MM.1S (cell line): Measurements from ENCODE around the gene ZCCHC13.

Experiments used
- DNase-seq: peaks from one replicate; pipeline ENCODE4 v3.0.0-alpha.2; 2015
- H2AFZ ChIP-seq: fragments of 300-600 bp; sonication (generic); 2 replicates; pipeline ENCODE4 v1.6.0; 2016; ENCODE audit warnings: antibody characterized with exemption, low read length
- H3F3A ChIP-seq: fragments of 300-600 bp; sonication (generic); 2 replicates; pipeline ENCODE4 v1.6.1; 2016; ENCODE audit warnings: mild to moderate bottlenecking, antibody characterized with exemption, low read length, moderate library complexity, mixed read lengths; ENCODE audit not compliant: insufficient read depth
- H3K27ac ChIP-seq: fragments of 300-600 bp; sonication (generic); 2 replicates; pipeline ENCODE4 v1.5.1; 2016; ENCODE audit warnings: mild to moderate bottlenecking, low read length
- H3K27me3 ChIP-seq: fragments of 300-600 bp; sonication (generic); replicated peaks from 2 replicates; pipeline ENCODE4 v1.6.0; 2016; ENCODE audit warnings: low read length; ENCODE audit not compliant: insufficient read depth
- H3K36me3 ChIP-seq: fragments of 300-600 bp; sonication (generic); replicated peaks from 2 replicates; pipeline ENCODE4 v1.6.1; 2016; ENCODE audit warnings: mild to moderate bottlenecking, low read length, mixed read lengths; ENCODE audit not compliant: insufficient read depth
- H3K4me1 ChIP-seq: fragments of 300-600 bp; sonication (generic); 2 replicates; pipeline ENCODE4 v1.6.1; 2016; ENCODE audit warnings: low read length, mixed read lengths
- H3K4me2 ChIP-seq: fragments of 300-600 bp; sonication (generic); 2 replicates; pipeline ENCODE4 v1.6.0; 2016; ENCODE audit warnings: low read depth, low read length
- H3K4me3 ChIP-seq: fragments of 300-600 bp; sonication (generic); 2 replicates; pipeline ENCODE4 v1.5.1; 2016; ENCODE audit warnings: low read length, mixed read lengths
- H3K79me2 ChIP-seq: fragments of 300-600 bp; sonication (generic); 2 replicates; pipeline ENCODE4 v1.6.1; 2016; ENCODE audit warnings: mixed run types, low read length, mixed read lengths
- H3K9ac ChIP-seq: fragments of 300-600 bp; sonication (generic); 2 replicates; pipeline ENCODE4 v1.6.1; 2016; ENCODE audit warnings: low read length, mixed read lengths
- H3K9me2 ChIP-seq: fragments of 300-600 bp; sonication (generic); replicated peaks from 2 replicates; pipeline ENCODE4 v1.6.1; 2016; ENCODE audit warnings: mild to moderate bottlenecking, low read length, mixed read lengths; ENCODE audit not compliant: insufficient read depth
- H3K9me3 ChIP-seq: fragments of 300-600 bp; sonication (generic); replicated peaks from 2 replicates; pipeline ENCODE4 v1.6.1; 2016; ENCODE audit warnings: mild to moderate bottlenecking, low read length, mixed read lengths; ENCODE audit not compliant: insufficient read depth
- H4K20me1 ChIP-seq: fragments of 300-600 bp; sonication (generic); 2 replicates; pipeline ENCODE4 v1.6.1; 2016; ENCODE audit warnings: mild to moderate bottlenecking, low read length, moderate library complexity, mixed read lengths; ENCODE audit not compliant: insufficient read depth
- CTCF ChIP-seq: fragments of 300-600 bp; sonication (generic); IDR thresholded peaks from 2 replicates; pipeline ENCODE4 v1.5.1; 2016; ENCODE audit warnings: antibody characterized with exemption, low read length, mixed read lengths
- EZH2 ChIP-seq: fragments of 300-600 bp; sonication (generic); optimal IDR thresholded peaks from 2 replicates; pipeline ENCODE3; 2017; ENCODE audit warnings: low read depth, mild to moderate bottlenecking, antibody characterized with exemption, low read length, mixed read lengths
- EZH2phosphoT487 ChIP-seq: fragments of 300-600 bp; sonication (generic); IDR thresholded peaks from 2 replicates; pipeline ENCODE4 v1.6.1; 2018; ENCODE audit warnings: antibody characterized with exemption, low read length

The ZCCHC13 gene

GRCh38 chrX:74284391-74284952 lies 19.5 kb upstream of the ZCCHC13 start:
- no peaks in the 10 kb centered on the region for H4K20me1 ChIP-seq
- H3K4me1 ChIP-seq, result no peaks in the 10 kb centered on the region
- no peaks in the 10 kb centered on the region for H3K36me3 ChIP-seq
- H3K9ac ChIP-seq, result no peak overlapping the region
- no peak for DNase-seq
- peaks cover 63% of the 10 kb centered on the region for H3K79me2 ChIP-seq
- H3K27ac ChIP-seq, result no peak overlapping the region
- no peaks in the 10 kb centered on the region for H3F3A ChIP-seq
- H2AFZ ChIP-seq, result no peak overlapping the region
- no peaks in the 10 kb centered on the region for H3K9me2 ChIP-seq
- no peak overlapping the region for H3K4me2 ChIP-seq
- H3K9me3 ChIP-seq, result no peaks in the 10 kb centered on the region
- TF ChIP-seq EZH2phosphoT487 (no peak), EZH2 (no peak), CTCF (no peak)
- H3K27me3 ChIP-seq, result no peaks in the 10 kb centered on the region
- H3K4me3 ChIP-seq, result no peak overlapping the region

GRCh38 chrX:74286950-74287740 lies 16.8 kb upstream of the ZCCHC13 start:
- H3K9ac ChIP-seq, result no peak overlapping the region
- no peak overlapping the region for H2AFZ ChIP-seq
- no peak overlapping the region for H3K27ac ChIP-seq
- H3K9me2 ChIP-seq, result no peaks in the 10 kb centered on the region
- DNase-seq, result no peak
- no peak overlapping the region for H3K4me2 ChIP-seq
- no peaks in the 10 kb centered on the region for H3K27me3 ChIP-seq
- no peaks in the 10 kb centered on the region for H4K20me1 ChIP-seq
- no peaks in the 10 kb centered on the region for H3K9me3 ChIP-seq
- no peaks in the 10 kb centered on the region for H3K36me3 ChIP-seq
- no peaks in the 10 kb centered on the region for H3K4me1 ChIP-seq
- peaks cover 85% of the 10 kb centered on the region for H3K79me2 ChIP-seq
- no peak for TF ChIP-seq EZH2phosphoT487
- TF ChIP-seq CTCF, result no peak
- TF ChIP-seq EZH2, result no peak
- H3F3A ChIP-seq, result no peaks in the 10 kb centered on the region; the same call in 1 of the 2 replicates
- H3K4me3 ChIP-seq, result no peak overlapping the region

- H3K27ac ChIP-seq, result peak overlapping the region; percentile 94
- DNase-seq, result no peak
Measured at GRCh38 chrX:74291577-74291963, 12.4 kb upstream of the ZCCHC13 start.

More at GRCh38 chrX:74291577-74291963, 12.4 kb upstream of the ZCCHC13 start:
- Histone ChIP-seq H4K20me1 (no peaks in the 10 kb centered on the region), H3K9ac (peak overlapping the region; percentile 87), H3K9me2 (no peaks in the 10 kb centered on the region), H3F3A (no peaks in the 10 kb centered on the region; the same call in 1 of the 2 replicates), H3K4me2 (peak overlapping the region; percentile 68), H3K27me3 (no peaks in the 10 kb centered on the region), H3K4me1 (no peaks in the 10 kb centered on the region), H3K4me3 (peak overlapping the region; percentile 82), H3K36me3 (no peaks in the 10 kb centered on the region), H3K79me2 (peaks cover 54% of the 10 kb centered on the region), H3K9me3 (no peaks in the 10 kb centered on the region), H2AFZ (peak overlapping the region; percentile 58)
- TF ChIP-seq CTCF (no peak), EZH2 (no peak), EZH2phosphoT487 (no peak)
